WERI-Rb-1 (cell line): ENCODE measurements around the gene LRRC3.

Experiments used
- DNase-seq: peaks from one replicate; pipeline ENCODE4 v3.0.0-alpha.2; 2020
- H3K27ac ChIP-seq: fragments of 250-450 bp; sonication (Bioruptor Pico); 2 replicates; pipeline ENCODE4 v1.5.1; 2020; ENCODE audit warnings: mild to moderate bottlenecking, moderate library complexity
- H3K27me3 ChIP-seq: fragments of 250-450 bp; sonication (Bioruptor Pico); 2 replicates; pipeline ENCODE4 v1.5.1; 2021; ENCODE audit warnings: mild to moderate bottlenecking, low read depth, moderate library complexity; ENCODE audit not compliant: insufficient read depth, severe bottlenecking
- H3K36me3 ChIP-seq: fragments of 250-450 bp; sonication (Bioruptor Pico); 2 replicates; pipeline ENCODE4 v1.5.1; 2020; ENCODE audit warnings: mild to moderate bottlenecking, moderate library complexity
- H3K4me3 ChIP-seq: 2 replicates; pipeline ENCODE4 v1.5.1; 2011; ENCODE audit warnings: low read depth, mild to moderate bottlenecking, control low read depth, low read length
- H3K9me3 ChIP-seq: fragments of 250-450 bp; sonication (Bioruptor Pico); 2 replicates; pipeline ENCODE4 v1.5.1; 2021; ENCODE audit warnings: mild to moderate bottlenecking, moderate library complexity; ENCODE audit not compliant: severe bottlenecking
- TF ChIP-seq, protein P1 (sequence below): IDR thresholded peaks from 2 replicates; pipeline ENCODE4 v1.5.1; 2011; ENCODE audit warnings: low read depth, mild to moderate bottlenecking, control low read depth, inconsistent platforms, low read length

LRRC3 gene

DNA sequence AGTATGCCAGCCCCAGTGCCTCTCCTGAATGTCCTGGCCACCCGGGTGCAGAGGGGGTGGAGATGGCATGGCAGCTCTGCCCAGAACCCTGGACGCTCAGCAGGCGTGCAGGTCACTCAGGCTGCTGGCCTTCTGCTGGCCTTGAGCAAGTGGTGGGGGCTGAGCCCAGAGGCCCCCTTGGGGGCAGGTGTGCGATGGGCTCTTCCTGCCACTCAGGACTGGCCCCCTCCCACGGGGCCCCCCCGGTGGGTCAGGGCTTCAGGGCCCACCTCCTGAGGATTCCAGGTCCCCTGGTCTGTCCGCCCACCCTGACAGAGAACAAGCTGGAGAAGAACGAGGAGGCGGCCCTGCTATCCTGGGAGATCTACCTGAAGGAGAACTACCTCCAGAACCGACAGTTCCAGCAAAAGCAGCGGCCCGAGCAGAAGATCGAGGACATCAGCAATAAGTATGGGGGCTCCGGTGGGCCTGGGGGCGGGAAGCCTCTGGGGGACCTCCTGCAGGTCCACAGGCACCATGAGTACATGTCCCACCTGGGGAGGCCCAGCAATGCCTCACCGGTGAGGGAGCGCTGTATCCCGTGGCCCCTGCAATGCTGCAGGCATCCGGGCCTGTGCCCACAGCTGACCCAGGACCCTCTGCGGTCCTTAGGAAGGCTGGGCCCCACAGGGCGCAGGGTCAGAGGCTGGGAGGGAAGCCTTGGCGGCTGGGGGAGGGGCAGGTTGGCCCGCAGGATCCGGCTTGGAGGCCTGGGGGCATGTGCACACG is 37.0 kb upstream of the LRRC3 start:
- no peak overlapping the region for H3K27ac ChIP-seq
- no peak overlapping the region for H3K4me3 ChIP-seq
- peaks cover 3% of the 10 kb centered on the region for H3K27me3 ChIP-seq
- TF ChIP-seq, protein P1, sequence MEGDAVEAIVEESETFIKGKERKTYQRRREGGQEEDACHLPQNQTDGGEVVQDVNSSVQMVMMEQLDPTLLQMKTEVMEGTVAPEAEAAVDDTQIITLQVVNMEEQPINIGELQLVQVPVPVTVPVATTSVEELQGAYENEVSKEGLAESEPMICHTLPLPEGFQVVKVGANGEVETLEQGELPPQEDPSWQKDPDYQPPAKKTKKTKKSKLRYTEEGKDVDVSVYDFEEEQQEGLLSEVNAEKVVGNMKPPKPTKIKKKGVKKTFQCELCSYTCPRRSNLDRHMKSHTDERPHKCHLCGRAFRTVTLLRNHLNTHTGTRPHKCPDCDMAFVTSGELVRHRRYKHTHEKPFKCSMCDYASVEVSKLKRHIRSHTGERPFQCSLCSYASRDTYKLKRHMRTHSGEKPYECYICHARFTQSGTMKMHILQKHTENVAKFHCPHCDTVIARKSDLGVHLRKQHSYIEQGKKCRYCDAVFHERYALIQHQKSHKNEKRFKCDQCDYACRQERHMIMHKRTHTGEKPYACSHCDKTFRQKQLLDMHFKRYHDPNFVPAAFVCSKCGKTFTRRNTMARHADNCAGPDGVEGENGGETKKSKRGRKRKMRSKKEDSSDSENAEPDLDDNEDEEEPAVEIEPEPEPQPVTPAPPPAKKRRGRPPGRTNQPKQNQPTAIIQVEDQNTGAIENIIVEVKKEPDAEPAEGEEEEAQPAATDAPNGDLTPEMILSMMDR = no peak
- peak; percentile 5 for DNase-seq
- peaks cover 8% of the 10 kb centered on the region for H3K9me3 ChIP-seq
- no peaks in the 10 kb centered on the region for H3K36me3 ChIP-seq

DNA sequence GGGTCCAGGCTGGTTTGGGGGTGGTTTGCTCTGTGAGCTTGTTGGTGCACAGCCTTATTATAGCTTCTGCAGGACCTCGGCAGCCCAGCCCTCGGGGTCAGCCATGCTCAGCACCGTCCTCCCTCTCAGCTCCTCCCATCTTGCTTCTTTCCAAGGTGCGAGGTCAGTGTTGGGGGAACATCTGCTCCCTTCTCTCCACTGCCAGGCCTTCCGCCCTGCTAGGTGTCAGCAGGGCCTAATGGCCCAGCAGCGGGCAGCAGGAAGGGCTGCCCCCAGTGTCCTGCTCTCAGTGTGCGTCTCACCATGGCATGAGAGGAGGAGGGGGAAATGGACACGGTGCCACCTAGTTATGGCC is 36.5 kb upstream of the LRRC3 start:
- DNase-seq = no peak
- Histone ChIP-seq H3K27me3 (peaks cover 3% of the 10 kb centered on the region), H3K9me3 (peaks cover 8% of the 10 kb centered on the region), H3K27ac (no peak overlapping the region), H3K36me3 (no peaks in the 10 kb centered on the region), H3K4me3 (no peak overlapping the region)
- TF ChIP-seq, protein P1 = no peak

- Histone ChIP-seq H3K9me3 (peaks cover 8% of the 10 kb centered on the region), H3K27ac (no peak overlapping the region), H3K36me3 (no peaks in the 10 kb centered on the region), H3K27me3 (peaks cover 3% of the 10 kb centered on the region), H3K4me3 (no peak overlapping the region)
- TF ChIP-seq, protein P1 = no peak
- DNase-seq = peak; percentile 1
These were observed 35.6 kb upstream of the LRRC3 start for GRCh38 chr21:44419679-44420078.

DNA sequence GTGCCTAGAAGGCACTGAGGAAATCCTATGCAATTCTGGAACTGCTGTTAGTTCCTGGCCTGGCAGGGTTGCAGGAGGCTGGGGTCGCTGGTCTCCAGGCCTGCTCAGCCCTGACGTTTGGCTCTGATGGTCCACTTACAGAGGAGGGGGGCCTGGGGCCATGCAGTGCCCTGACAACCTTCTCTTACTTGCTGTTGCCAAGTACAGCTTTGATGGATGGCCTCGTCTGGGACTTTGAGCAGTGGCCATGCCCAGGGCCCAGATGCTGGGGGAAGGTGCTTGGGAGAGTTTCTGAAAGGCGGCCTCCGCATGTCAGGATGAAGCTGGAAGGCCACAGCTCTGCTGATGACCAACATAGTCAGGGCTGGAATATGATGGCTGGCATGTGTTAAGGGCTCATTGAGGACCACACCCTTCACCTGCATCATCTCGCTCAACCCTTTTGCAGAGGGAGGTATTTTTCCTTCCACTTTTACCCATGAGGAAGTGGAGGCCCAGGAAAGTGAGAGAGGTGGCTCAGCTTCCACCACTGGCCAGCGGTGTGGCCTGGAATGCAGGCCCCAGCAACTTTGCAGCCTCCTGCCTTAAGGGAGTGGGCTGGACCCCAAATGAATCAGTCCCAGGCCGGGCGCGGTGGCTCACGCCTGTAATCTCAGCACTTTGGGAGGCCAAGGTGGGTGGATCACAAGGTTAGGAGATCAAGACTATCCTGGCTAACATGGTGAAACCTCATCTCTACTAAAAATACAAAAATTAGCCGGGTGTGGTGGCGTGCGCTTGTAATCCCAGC is 34.7 kb upstream of the LRRC3 start:
- no peaks in the 10 kb centered on the region for H3K36me3 ChIP-seq
- TF ChIP-seq, protein P1 = no peak
- peak; percentile 4 for DNase-seq
- no peak overlapping the region for H3K4me3 ChIP-seq
- peaks cover 3% of the 10 kb centered on the region for H3K27me3 ChIP-seq
- H3K9me3 ChIP-seq = peaks cover 8% of the 10 kb centered on the region
- no peak overlapping the region for H3K27ac ChIP-seq

DNA sequence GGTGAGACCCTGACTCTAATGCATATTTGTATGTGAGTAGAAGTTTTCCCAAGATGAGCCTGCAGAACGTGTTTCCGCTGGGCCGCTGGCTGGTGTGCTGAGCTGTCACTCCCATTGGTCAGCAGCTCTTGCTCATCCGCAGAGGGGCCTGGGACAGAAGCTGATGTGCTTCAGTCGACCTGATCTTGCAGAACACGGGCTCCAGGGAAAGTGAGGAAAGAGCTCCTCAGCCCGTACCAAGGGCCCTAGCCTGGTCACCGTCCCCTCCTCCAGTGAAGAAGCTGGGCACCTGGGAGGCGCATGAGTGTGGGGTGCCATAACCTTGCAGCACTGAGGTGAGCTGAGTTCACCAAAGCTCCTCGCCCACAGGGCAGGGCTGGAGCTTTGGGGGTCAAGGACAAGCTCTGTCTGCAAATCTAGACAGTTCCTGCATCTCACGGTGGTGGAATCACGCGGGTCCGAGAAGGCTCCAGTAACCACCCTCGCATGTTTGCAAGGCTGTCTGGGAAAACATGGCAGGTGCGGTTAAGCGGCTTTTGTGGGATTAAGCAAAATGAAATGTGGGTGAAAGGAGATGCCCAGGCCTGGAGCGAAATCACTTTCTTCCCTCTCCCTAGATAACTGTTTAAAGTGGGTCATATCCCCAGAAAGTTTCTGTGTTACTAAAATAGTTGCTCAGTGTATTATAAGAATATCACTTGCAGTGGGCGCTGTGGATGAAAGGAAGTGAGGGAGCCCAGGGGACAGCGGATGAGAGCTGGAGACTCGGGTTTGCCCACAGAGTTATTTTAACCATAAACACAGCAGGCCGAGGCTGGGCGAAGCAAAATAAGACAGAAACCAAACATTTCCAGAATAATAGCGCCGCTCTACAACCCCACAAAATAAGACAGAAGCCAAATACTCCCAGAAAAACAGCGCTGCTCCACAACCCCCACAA is 33.1 kb upstream of the LRRC3 start:
- Histone ChIP-seq H3K36me3 (no peaks in the 10 kb centered on the region), H3K9me3 (peaks cover 8% of the 10 kb centered on the region), H3K27ac (no peak overlapping the region), H3K27me3 (peaks cover 3% of the 10 kb centered on the region), H3K4me3 (no peak overlapping the region)
- peak; percentile 62 for DNase-seq
- TF ChIP-seq, protein P1 = no peak
